ENCODE measurements around the gene FAM114A1.

The FAM114A1 gene

DNA sequence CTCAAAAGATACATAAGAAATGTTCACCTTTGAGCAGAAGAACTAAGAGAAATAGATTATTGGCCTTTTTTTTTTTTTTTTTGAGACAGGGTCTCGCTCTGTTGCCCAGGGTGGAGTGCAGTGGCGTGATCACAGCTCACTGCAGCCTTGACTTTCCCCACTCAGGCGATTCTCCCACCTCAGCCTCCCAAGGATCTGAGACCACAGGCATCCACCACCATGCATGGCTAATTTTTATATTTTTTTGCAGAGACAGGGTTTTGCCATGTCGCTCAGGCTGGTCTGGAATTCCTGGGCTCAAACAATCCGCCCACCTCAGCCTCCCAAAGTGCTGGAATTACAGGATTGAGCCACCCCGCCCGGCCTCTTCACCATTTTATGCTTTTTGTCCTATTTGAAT is 8.1 kb upstream of the FAM114A1 start:
- no peak for DNase-seq

DNA sequence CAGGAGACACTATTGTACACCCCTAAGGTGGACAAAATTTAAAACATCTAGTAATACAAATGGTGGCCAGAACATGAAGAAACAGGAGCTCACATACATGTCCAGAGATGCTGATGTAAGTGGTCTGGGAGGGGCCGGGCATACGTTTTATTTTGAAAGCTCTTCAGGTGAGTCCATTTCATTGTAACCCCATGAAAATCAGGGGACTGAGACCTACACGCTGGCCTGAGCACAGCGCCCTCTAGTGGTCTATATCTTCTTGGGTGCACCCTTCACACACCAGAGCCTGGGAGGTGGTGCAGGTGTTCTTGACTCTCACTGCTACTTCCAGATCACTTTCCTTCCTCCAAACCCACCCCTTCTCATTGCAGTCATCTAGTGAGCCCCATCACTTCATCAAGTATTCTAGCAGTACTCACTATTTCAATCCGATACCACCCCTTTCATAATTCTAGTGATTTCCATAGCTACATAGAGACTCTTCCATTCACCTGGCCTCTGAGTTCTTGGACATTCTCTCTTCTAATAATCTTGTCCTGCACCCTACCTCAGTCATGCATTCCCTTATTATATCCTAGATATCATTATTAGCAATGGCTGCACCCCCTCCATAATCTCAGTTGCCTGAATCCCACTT is 6.7 kb upstream of the FAM114A1 start:
- DNase-seq: peak; percentile 62 to 70

DNA sequence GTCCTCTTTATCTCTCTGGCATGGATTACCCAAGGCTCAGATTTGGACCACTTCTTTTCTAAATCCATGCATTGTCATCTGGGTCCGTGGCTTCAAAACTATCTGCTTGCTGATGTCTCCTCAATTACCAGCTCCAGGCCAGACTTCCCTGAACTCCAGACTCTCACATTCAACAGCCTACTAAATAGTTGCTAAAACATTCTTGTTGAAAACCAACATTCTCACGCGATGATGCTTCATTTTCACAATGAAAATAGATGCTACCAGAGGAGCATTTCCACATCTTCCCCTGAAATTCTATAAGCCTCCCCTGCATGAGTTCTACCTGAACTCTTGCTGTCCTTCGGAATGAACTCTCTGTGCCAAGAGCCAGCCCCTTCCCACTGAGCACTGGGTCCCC is 5.8 kb upstream of the FAM114A1 start:
- DNase-seq: no peak

DNA sequence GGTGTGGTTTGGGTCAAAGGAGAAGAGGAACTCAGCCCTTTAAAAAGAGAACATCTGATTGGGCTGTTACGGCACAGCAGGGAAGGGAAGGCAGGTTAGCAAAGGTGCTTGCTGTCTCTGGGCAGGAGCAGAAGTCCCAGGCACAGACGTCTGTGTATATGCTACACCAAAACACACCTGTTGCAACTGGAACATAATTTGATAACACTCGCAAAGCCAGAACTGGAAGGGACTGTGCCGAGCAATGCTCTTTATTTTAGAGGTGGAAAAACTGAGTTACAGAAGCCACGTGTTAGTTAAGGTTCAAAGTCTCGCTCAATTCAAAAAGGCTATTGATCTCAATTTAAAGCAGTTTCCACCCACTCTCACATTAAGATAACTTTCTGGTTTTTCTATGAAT is 2.2 kb upstream of the FAM114A1 start:
- DNase-seq: no peak

DNA sequence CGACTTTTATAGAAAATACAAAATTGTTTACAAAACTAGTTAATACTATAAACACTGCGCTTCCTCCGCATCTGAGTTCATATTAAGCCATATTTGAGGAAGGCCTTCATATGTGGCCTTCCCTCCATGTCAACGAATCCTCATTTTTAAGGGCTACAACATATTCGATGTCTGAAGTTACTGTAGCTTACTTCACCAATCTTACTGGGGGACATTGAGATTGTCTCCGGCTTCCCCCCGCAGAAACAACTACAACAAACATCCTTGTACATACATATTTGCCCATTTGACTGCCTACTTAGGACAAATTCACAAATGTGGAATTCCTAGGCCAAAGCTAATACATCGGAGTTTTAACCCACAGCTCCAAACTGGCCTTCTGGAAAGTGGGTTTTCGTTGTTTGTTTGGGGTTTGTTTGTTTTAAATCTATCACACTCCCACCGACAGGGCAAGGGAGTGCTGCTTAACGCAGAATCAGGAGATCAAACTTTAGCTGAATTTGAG is 581 bp upstream of the FAM114A1 start:
- no peak for DNase-seq

DNA sequence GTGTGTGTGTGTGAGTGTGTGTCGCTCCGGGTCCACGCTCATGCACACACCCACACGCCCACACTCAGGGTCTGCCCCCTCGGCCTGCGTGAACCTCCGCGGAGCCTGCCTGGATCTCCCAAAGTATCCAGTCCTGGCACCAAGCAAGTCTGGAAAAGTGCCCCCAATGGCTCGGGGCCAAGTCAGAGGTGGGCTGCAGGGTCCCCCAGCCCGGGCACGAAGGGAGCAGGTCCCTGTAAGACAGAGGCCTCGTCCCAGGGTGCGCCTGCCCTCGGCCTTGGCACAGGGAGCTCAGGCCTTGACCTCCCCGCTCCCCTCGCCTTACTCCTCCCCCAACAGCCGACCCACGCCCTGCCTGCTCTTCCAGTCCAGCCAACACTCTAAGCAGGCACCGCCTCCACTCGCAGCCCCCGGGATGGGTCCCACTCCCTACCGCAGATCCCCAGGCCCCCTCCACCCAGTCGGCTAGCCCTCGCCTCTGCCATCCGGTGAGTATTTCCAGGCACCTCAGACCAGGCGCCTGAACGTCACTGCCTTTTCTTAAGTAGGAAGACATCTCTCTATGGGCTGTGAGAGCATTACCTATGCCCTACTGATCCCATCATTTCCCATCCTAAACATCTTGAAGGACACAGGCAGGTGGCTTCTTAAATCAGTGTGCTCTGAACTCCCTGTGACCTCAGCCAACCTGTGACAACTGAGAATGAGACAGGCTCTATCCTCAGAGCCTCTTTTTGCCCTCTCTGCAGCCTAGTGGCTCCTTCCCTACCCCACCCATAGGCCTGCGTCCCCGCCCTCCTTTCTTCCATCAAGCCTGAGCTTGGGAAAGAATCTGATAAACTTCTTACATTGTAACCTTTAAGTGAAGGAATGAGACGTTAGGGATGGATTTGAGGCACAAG is 704 bp downstream of the FAM114A1 start:
- no peak for DNase-seq

DNA sequence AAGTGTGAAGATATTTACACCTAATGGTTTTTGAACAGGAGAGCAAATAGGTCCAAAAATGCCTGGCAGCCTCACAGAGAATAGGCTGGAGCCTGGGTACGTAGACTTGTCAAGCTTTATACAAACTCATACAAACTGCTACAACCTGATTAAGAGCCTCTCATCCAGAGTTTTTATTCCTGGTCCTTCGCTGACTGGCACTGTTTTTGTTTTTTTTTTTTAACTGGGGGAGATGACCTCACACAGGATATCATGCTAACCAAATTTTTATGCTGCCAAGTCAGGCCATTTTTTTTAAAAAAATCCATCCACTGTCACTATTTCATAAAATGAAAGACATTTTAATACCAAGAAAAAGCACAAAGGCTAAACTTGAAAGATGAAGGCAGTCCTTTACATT is 1.9 kb downstream of the FAM114A1 start:
- no peak for DNase-seq

DNA sequence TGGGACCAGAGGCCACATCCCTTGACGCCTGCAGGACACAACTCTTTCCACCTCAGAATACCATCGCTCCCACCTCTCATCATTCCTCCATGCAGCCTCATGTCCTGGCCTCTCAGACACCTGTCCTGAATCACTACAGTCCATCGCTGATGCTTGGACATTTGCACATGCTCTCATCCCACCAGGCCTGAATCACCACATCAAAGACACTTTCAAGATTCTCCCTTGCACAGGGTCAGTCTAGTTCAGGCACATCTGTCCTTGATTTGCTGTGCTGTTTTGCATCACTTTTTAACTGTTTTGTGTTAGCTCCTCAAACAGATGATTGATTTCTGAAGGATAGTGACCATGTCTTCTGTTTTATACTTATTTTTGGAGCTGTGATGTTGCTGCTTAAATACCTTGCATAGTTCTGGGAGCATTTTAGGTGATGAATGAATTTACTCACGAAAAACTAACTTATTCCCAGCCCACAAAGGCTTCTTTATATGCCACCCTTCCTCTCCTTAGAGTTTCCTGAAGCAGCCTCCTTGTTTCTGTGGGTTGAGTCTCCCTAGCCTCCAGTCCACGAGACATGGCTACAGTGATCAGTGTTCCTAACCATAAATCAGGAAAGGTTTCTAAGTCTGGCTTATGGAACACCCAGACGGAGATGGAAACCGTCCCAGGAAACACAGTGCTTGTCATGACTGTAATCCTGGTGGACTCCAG is 2.6 kb downstream of the FAM114A1 start:
- DNase-seq: no peak

DNA sequence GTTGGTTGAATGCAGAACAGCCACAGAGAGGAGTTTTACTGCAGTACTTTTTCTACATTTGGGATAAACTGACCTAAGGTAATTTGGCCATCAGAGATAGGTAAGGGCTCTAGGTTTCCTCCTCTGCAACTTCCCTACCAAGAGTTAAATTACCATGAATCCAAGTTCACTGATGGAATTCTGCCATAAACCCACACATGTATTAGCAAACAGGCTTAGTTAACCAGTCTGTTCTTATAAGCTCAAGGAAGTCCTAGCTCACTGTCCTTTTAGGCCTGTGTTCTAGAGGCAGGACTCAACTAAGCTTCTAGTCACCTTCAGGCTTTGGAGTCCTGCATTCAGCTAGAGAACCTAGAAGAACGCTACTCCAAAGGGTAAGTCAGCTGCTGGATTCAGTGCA is 4.0 kb downstream of the FAM114A1 start:
- DNase-seq: no peak

DNA sequence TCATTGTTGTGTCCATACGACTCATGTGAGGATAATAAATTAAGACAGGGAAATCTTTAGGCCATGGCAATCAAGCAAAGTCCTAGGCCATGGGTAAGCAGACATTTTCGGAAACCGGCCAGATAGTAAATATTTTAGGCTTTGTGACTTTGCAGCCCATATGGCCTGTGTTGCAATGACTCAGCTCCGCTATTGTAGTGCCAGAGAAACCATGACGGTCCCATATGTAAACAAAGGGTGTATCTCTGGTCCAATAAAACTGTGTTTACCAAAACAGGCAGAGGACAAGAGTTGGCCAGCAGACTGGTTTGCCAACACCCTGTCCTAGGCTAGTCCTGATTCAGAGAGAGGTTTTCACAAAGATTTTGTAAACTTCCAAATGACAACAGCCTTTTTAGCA is 5.0 kb downstream of the FAM114A1 start:
- no peak for DNase-seq

DNA sequence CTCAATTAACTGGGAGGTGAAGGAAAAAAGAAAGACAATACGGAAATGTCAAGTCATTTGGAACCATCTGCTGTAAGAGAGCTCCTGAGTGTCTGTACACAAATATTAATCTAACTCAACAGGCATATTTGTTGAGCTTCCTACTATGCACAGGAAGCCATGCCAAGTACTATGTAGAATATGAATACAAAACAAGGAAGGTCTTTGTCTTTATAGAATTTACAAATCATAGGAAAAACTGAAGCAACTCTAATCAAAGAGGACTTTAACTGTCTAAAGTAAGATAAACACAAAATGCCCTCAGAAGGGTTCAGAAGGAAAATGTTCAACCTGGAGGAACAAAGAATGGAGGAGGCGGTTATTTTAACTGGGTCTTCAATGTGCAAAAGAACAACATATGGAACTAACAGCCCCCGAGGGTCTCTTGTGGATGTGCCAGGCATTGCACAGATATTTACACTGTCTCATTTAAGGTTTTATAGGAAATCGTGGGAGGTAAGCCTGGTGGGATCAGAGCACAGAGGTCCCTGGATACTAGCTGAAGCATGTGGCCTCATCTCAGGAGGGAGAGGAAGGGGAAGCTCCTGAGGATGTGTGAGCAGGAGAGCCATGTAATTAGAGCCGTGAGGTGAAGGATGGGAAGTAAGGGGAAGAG is 5.8 kb downstream of the FAM114A1 start:
- DNase-seq: no peak

DNA sequence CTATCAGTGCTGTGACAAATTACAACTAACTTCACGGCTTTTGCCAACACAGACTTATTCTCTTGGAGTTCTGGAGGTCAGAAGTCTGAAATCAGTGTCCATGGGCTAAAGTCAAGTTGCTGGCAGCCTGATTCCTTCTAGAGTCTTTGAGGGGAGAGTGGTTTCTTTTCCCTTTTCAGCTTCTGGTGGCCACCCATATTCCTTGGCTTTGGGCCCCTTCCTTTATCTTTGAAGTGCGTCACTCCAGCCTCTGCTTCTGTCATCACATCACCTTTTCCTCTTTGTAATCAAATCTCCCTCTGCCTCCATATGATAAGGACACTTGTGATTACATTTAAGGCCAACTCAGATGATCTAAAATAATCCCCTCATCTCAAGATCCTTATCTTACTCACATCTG is 9.0 kb downstream of the FAM114A1 start:
- no peak for DNase-seq

DNA sequence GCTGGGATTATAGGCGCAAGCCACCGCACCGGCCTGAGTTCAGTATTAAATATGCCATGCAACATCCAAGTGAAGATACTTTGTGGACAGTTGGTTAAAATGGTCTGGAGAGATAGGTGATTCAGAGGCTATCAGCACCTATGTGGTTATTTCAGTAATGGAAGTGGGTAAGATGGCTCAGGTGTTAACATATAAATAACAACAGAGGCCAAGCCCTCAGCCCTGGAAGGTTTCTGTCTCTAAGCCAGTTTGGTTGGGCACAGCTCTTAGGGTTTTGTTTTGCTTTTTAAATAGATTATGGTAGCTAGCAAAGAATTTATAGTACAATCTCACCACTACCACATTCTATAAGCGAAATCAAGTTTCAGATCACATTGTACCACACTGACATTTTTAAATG is 16.6 kb downstream of the FAM114A1 start:
- DNase-seq: no peak

DNA sequence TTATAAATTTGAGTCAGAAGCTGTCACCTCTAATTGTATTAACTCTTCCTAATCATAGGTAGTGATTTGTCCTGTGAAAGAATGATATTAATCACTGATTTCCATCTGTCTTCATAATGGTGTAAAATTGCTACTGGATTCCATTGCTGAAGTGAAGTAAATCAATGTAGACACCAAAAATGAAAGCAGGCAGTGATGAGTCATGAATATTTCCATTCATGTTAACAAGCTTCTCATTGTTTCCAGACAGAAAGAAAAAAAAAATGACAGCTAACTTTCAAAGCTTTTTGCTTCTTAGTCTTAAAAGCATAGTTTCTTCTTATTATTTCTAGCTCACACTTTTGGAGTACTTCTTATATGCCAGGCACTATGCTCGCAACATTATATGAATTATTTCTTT is 21.5 kb downstream of the FAM114A1 start:
- no peak for DNase-seq

DNA sequence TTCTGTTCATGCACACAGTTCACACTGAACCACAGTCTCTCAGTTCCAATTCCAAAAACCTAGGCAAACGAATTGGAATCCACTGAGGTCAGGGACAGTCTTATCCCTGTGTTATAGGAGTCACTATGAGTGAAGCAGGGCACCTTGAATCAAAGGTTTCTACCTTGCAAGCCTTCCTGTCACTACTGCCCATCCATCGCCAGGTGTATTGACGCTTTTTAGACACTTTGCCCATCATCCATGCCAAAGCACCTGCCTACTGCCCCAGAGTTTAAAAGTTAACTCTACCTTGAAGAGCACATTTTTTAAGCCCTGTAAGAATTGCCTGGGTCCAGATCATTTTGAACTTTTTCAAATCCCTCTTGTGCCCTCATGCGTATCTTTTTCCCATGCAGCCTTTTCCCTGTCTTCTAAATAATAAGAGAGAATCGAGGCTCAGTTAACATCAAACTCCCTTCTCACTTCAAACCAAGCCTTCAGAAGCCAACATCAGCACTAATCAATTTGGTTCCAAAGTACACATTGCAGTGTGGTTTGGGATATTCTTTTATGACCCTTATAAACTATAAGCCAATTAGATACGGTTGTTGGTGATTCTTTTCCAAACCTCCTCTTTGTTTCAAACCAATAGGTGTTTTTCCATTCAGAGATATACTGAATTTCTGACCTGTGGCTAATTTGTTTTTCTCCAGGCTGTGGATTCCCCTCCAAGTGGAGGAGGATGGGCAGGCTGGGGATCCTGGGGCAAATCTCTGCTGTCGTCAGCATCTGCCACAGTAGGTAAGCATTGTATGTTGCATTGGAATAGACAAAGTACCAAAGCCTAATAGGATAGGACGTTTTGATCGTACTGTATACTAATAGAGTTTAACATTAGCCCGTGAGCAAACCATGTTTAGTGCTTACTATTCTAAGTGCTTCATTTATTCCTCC is 23.7 kb downstream of the FAM114A1 start:
- DNase-seq: no peak

DNA sequence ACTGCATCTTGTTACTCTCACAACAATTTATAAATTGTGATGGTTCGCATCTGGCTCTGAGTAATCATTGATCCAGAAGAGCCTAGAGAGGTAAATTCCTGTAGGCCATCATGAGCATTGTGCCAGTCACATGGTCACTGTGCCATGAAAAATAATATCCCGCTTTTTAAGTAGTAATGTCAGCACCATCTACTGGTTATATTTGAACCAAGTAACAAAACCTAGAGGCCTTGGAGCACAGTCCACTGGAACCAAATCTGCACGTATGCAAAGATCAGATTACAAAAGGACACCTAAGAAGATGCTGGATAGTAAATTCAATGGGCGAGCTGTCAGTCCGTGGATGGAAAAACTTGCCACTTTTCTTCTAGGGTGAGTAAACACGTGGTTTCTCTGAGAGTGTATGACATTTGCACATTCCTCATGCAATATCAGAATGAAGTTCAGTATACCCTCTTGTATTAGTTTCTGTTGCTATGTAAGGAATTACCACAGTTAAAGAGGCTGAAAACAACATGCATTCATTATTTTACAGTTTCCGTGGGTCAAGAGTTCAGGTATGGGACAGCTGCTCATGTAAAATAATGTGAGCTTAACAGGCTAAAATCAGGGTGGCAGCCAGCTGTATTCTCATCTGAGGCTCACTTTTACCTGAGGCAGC is 26.8 kb downstream of the FAM114A1 start:
- DNase-seq: no peak

DNA sequence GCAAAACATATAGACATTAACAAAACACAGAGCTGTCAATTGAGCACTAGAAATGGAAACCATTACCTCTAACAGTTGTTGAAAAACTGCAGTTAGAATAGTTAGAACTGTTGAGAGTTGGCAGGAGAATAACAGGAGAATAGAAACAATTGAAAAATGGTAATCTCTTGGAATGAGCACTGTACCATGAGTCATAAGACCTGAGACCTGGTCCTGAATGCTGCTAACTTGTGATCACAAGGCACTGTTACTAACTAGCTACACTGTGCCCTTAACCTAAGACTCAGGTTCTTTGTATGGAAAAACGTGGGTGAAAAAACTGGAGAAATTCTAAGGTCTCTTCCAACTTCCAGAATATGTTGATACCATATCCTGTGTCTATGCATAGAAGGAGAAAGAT is 29.3 kb downstream of the FAM114A1 start:
- no peak for DNase-seq

DNA sequence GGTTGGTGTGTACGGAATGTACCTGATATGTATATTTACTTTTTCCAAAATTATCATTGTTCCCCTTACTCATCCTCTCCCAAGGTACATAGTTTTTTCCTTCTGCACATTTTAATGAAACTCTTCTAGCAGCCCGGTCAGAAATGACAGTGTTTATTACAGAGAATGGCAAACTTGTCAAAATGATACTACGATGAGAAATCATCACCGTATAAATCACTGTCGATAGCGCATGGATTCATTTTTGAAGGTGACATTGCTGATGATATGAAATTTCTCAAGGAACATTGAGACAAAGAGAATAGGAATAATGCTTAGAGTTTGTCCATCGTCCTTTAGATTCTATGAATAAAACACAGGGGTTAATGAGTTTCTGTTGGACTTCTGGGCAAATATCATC is 30.6 kb downstream of the FAM114A1 start:
- DNase-seq: no peak

DNA sequence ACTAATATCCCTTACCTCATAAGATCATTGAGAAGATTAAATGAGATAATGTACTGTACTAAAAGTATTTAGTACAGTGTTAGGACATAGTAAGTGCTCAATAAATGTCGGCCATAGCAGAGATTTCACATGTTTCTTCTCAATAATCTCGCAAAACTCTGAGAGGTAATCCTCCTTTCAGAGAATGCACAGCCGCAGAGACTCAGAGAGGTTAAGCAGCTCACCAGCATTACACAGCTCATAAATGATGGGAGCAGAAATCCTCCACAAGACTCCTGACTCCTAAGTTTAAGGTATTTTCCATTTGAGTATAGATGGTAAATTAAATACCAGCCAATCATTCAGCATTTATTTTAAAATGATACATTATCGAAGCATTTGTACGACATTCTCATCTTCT is 34.6 kb downstream of the FAM114A1 start:
- DNase-seq: no peak

DNA sequence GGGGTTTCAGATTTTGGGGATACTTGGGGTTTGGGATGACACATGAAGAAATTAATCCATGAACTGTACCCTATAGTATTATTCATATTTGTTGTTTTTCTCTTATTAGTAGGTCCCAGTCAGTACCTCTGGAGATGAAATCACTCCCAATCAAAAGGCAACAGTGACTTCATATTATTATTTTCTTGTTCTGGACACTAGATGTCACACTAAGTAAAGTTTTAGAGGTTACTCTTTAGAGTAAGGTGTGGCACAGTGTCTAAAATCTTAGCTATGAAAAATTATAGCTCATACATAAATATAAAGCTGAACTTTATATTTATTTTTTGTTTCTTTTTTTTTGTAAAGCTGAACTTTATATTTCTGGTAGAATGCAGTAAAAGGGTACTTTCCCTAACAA is 35.1 kb downstream of the FAM114A1 start:
- DNase-seq: peak in 1 of 2 donors; percentile 68

DNA sequence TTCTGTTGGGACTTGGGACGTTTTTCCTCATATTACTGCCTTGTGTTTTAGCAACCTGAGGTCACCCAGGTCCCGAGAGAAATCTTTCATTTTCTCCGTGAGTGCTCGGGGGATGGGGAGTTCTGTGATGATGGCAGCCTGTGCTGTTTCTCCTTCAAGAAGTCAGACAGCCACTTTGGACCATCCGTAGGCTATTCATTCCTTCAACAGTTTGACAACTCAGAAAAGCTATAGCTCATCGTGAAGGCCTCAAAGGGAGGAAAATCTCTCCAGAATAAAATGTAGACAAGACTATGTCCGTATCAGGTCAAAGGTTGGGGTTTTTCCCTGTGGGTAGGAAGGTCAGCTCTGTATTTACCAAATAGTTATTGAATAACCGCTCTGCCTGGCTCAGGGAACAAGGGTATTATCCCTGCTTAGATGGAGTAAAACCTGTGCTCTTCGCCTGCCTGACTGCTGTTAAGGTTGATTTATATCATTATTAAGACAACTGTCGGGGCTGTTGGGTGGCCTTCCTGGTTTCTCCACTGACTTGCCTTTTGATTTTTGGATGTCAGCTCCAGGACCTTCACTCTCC is 36.6 kb downstream of the FAM114A1 start:
- DNase-seq: no peak

Measured in CD4-positive, alpha-beta T cell treated with Interleukin-4 for 1 hour (primary cell).